Measurements from ENCODE around the gene CREM. TPM values are rescaled to one million over a fixed set of nuclear protein-coding genes. Genes with fewer than 3 reads are reported as not detected.
A peak's percentile ranks its signal among the peaks of the same experiment; 100 is the strongest.

The CREM gene
- total RNA-seq, 1 donor from 2014 or later: 46.6 TPM

DNA sequence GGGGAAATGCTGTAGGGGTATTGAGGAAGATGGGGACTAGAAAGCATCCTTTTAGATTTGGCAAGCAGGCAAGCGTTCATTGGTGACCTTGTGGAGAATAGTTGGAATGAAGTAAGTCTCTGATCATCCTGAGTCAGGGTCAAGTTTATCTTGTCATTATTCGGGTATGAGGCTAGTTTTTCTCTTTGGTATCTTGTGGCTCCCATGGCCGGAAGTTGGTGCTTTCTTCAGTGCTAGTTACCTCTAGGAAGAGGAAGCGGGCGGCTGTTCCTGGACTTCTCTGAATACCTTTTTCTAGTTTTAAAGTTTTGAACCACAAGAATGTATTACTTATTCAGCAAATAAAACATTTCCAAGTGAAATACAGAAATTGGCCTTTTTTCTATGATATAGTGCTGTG is 9.2 kb downstream of the CREM start:
- no peak for DNase-seq (ENCODE audit: low read depth)

DNA sequence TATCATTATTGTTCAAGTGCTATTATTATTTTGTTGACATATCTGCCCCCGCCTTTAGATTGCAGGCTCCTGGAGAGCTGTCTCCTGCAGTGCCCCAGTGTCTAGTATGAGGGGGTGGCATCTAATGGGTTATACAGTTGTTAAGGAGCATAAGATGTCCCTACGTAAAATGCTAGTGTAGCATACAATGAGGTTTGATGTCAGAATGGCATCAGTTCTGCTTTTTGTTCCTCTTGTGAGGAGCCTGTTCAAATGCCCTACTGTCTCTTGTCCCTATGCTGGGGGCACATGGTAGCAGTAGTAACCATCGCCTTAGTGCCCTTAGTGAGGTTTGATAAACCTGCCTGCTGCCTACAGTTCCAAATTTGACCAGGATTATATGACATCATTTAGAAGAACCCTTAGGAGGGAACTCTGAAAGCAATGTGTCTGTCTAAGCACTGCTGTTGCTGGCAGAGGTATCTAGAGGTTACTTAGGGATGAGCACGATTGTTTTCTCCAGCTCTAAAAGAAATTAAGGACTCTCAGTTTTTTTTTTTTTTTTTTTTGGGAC is 9.7 kb downstream of the CREM start:
- DNase-seq (ENCODE audit: low read depth): no peak

DNA sequence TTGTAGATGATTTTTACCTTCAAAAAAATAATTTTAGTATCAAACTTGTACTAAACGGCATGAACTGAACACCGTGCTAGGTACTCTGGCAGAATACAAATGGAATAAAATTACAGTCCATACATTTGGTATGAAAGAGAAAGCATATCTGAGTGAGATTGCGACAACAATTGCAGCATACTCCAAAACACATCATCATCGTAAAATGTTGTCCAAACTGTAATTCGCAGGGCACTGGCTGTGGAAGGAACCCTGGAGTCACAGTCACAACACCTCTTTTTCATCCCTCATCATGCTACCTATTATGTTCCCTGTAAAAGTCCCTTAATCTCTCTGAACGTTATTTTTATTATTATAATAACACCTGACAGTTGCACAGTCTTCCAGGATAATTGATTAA is 13.5 kb downstream of the CREM start:
- no peak for DNase-seq (ENCODE audit: low read depth)

DNA sequence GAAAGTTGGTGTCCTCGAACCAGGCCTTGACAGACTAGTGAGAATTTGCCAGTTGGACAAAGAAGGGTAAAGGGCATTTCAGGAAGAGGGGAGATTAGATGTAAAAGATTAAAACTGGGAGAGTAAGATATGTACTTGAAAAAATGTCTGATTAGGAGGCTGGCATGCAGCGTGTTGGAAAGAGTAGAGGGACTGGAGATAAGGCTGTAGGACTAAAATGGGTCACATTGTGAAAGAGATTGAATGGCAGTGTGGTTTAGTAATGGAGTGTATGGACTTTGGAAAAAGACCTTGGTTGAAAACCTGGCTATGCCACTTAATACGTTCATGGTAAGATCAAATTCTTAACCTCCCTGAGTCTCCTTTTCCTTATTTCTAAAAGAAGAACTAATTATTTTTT is 14.1 kb downstream of the CREM start:
- DNase-seq (ENCODE audit: low read depth): no peak

DNA sequence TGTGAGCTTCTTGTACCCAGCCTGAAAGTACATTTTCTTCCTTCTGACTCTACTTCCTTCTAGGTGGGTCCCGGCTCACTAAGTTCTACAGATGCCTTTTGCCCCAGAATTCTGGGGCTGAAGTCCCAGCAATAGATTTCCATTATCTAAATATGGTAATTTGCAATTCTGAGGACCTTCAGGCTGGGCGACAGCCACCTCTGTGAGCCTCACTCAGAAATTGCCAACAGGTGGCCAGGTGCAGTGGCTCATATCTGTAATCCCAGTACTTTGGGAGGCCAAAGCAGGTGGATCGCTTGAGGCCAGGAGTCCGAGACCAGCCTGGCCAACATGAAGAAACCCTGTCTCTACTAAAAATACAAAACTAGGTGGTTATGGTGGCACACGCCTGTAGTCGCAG is 23.7 kb downstream of the CREM start:
- DNase-seq (ENCODE audit: low read depth): no peak

DNA sequence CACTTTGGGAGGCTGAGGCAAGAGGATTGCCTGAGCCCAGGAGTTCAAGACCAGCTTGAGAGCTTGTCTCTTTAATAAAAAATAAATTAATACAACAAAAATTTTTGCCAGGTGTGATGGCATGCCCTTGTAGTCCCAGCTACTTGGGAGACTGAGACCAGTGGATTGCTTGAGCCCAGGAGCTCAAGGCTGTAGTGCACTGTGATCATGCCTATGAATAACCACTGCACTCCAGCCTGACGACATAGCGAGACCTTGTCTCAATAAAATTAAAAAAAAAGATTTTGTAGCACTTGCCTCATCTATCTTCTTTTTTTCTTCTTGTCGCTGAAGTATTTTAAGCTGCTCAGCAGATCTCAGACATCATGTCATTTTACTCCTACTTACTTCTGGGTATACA is 26.3 kb downstream of the CREM start:
- DNase-seq (ENCODE audit: low read depth): no peak

DNA sequence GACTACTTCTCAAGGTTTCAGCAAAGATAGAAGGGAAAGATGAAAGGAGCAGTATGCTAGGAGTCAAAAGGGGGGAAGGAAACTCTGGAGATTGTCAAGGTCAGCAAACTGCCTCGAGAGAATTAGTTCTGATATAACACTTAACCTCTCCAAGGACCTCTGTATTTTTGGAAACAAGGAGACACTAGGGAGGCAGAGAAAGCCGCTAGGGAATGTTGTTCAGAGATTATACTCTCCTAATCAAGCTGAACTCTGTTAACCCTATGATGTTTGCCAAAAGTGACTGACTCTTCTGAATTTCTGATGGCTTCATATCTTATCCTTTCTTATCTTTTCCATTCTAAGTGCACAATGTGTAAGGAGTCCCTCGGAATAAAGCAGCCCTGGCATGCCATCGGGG is 27.1 kb downstream of the CREM start:
- DNase-seq (ENCODE audit: low read depth): no peak

GRCh38 chr10:35160743-35161142 is 34.1 kb downstream of the CREM start:
- DNase-seq (ENCODE audit: low read depth): no peak

DNA sequence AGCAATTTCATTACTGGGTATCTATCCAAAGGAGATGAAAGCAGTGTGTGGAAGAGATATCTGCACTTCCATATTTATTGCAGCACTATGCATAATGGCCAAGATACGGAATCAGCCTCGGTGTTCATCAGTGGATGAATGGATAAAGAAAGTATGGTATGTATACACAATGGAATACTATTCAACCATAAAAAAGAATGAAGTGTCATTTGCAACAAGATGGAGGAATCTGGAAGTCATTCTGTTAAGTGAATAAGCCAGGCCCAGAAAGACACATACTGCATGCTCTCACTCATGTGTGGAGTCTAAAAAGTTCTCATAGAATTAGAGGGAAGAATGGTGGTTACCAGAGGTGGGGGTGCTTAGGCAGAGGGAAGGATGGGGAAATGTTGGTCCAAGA is 35.3 kb downstream of the CREM start:
- DNase-seq (ENCODE audit: low read depth): no peak

- no peak for DNase-seq (ENCODE audit: low read depth)
Observed at GRCh38 chr10:35165136-35165535, 38.5 kb downstream of the CREM start.

- DNase-seq (ENCODE audit: low read depth): no peak
Observed at GRCh38 chr10:35165811-35166210, 39.2 kb downstream of the CREM start.

- no peak for DNase-seq (ENCODE audit: low read depth)
Observed at GRCh38 chr10:35166607-35167006, 40.0 kb downstream of the CREM start.

- DNase-seq (ENCODE audit: low read depth): no peak
Observed at GRCh38 chr10:35167342-35167741, 40.7 kb downstream of the CREM start.

DNA sequence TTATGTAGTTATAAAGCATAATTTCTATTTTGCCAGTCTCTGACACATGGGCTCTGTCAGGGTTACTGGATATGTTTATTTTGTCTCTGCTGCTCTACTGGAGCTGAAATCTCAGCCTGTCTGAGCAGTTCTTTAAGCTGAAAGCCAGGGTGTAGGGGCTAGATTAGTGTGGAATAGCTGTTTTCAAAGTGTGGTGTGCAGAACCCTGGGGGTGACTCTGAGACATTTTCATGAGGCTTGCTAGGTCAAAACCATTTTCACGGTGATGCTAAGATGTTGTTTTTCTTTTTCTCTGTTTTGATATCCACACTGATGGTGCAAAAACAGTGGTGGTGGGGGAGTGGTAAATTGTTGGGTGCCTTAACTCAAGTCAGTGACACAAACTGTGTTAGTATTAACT is 45.5 kb downstream of the CREM start:
- DNase-seq (ENCODE audit: low read depth): no peak

- DNase-seq (ENCODE audit: low read depth): peak; percentile 17
Observed at GRCh38 chr10:35172574-35172973, 45.9 kb downstream of the CREM start.

DNA sequence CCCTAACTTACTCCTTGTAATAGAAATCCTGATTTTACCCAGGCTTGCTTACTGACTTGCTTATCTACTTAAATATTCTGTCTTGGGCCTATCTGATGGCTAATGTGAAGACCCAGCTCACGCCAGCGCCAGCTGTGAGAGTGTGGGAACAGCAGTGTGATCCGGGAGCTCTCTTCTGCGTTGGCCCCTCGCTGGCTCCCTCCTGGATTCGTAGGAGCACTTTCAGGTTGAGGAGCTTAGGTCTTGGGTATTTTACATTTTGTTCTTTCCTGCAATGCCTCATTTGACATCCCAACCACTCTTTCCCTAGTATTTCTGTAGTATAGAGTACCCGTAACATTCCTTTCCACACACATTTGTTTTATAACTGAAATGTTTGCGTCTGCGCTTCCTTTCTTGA is 51.7 kb downstream of the CREM start:
- DNase-seq (ENCODE audit: low read depth): no peak

DNA sequence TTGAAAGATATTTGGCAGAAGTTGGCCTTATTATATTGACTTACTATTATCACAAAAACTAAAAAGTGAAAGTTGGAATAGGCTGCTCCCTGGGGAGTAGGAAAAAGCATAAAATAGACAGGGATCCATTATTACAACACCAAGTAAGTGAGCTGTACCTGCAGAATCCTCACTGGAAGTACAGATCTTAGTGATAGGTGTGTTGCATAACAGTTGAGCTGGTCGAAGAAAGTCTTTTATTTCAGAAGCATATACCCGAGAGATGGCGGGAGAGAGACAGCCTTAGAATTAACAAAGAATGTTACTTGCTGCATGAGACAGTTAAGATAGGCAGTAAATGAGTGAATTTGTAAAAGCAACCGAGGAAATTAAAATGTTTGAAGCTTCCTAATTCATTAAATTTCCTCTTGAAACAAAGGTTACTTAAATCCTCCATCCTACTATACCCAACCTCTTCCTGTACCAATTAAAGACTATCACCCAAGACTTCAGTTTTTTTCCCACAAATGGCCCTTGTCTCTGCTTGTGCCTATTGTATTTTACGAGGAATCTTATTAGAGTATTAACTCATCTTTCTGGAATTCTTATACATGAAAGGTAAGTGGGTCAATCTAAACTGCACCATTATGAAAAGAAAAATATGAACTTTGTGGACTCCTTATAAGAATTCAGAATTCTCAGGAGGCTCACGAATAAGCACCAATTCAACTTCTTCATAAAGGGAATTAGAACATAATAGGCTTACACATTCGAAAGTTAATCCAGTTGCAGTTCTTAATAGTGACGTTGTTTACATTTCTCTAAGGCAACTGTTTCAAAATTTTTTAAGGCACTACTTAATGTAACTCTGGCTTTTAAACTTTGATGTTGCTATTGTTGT is 56.2 kb downstream of the CREM start:
- no peak for DNase-seq (ENCODE audit: low read depth)

GRCh38 chr10:35184527-35185171 is 58.0 kb downstream of the CREM start:
- no peak for DNase-seq (ENCODE audit: low read depth)

GRCh38 chr10:35185260-35186034 is 58.8 kb downstream of the CREM start:
- DNase-seq (ENCODE audit: low read depth): no peak

- DNase-seq (ENCODE audit: low read depth): no peak
Observed at GRCh38 chr10:35188954-35189353, 62.3 kb downstream of the CREM start.

DNA sequence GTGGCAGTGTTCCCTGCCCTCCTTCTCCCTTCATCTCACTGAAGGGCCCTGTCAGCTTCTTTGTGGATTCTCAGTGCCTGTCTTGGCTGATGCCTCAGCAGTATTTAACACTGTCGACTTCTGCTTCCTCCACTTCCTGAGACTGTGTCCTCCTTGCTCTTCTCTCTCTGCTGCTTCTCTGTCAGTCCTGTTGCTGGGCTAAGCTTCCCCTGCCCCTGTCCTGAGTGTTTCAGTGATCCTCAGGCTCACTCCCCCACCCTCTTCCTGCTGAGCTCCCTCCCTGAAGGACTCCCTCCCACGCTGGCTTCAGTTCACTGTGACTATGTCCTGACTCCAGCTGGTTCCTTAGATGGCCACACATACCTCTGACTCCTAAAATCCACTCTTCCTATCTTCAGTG is 64.9 kb downstream of the CREM start:
- DNase-seq (ENCODE audit: low read depth): no peak

- DNase-seq (ENCODE audit: low read depth): no peak
Observed at GRCh38 chr10:35192645-35193249, 66.1 kb downstream of the CREM start.
